HepG2 (cell line): ENCODE results near the gene ODC1. TPM values are rescaled to one million over a fixed set of nuclear protein-coding genes. Genes with fewer than 3 reads are reported as not detected.

Experiments used
- EEA1 ChIP-seq: sonication (generic); formaldehyde crosslinking; IDR thresholded peaks from 2 replicates; pipeline ENCODE4 v1.5.1; 2020; ENCODE audit warnings: mild to moderate bottlenecking, missing genetic modification reagents, borderline replicate concordance
- ELF1 ChIP-seq: sonication (generic); formaldehyde crosslinking; IDR thresholded peaks from 2 replicates; pipeline ENCODE4 v1.4.0; 2020; ENCODE audit warnings: missing genetic modification reagents
- FOXA3 ChIP-seq: IDR thresholded peaks from 2 replicates; pipeline ENCODE4 v1.6.1; 2016; ENCODE audit warnings: missing genetic modification reagents, missing compliant biosample characterization
- HDAC6 ChIP-seq: fragments of 200-600 bp; sonication (generic); IDR thresholded peaks from 2 replicates; pipeline ENCODE4 v1.7.0; 2017; ENCODE audit warnings: mild to moderate bottlenecking, antibody characterized with exemption, low read length, low read depth
- KLF9 ChIP-seq: IDR thresholded peaks from 2 replicates; pipeline ENCODE4 v1.6.1; 2016; ENCODE audit warnings: low read depth
- MBNL3 ChIP-seq: fragments of 250-450 bp; sonication (Bioruptor Pico); conservative IDR thresholded peaks from 2 replicates; pipeline ENCODE4 v1.8.0; 2022; ENCODE audit warnings: mild to moderate bottlenecking, inconsistent platforms
- MIER3 ChIP-seq: IDR thresholded peaks from 2 replicates; pipeline ENCODE4 v1.6.1; 2016; ENCODE audit warnings: missing compliant biosample characterization, borderline replicate concordance
- MTA3 ChIP-seq: sonication (generic); formaldehyde crosslinking; IDR thresholded peaks from 2 replicates; pipeline ENCODE4 v1.4.0; 2020; ENCODE audit warnings: missing genetic modification reagents
- ZNF30 ChIP-seq: sonication (generic); formaldehyde crosslinking; IDR thresholded peaks from 2 replicates; pipeline ENCODE4 v1.5.0; 2020; ENCODE audit warnings: mild to moderate bottlenecking, missing genetic modification reagents
- ZNF335 ChIP-seq: sonication (generic); formaldehyde crosslinking; IDR thresholded peaks from 2 replicates; pipeline ENCODE4 v1.4.0; 2020; ENCODE audit warnings: missing genetic modification reagents
- ZNF33B ChIP-seq: sonication (generic); formaldehyde crosslinking; IDR thresholded peaks from 2 replicates; pipeline ENCODE4 v1.5.1; 2020; ENCODE audit warnings: mild to moderate bottlenecking, missing genetic modification reagents
- ZNF619 ChIP-seq: sonication (generic); formaldehyde crosslinking; IDR thresholded peaks from 2 replicates; pipeline ENCODE4 v1.4.0; 2020; ENCODE audit warnings: mild to moderate bottlenecking, missing genetic modification reagents
- ZSCAN12 ChIP-seq: sonication (generic); formaldehyde crosslinking; IDR thresholded peaks from 2 replicates; pipeline ENCODE4 v1.9.0; 2021; ENCODE audit warnings: mild to moderate bottlenecking, missing genetic modification reagents
- polyA plus RNA-seq, 8 experiments: library from polyadenylated mRNA; depleted of rRNA in 3 of 8; stranded (reverse) in 7 of 8; unstranded in 1 of 8; fragments of >200 nt; fragmentation: Illumina TruSeq in 4 of 8; extraction: Trizol in 4 of 8; gene quantifications; 2 replicates each; pipeline versions ENCODE4 v1.2.1 to v1.2.3, GENCODE V29; 2011 to 2016; ENCODE audit warnings: low read depth in 4 of 8, missing spikeins in 1 of 8, mixed read lengths in 1 of 8; ENCODE audit not compliant: insufficient read depth in 1 of 8
- total RNA-seq, 5 experiments: library from RNA; depleted of rRNA; stranded (reverse); fragments of >200 nt; fragmentation: Illumina TruSeq; extraction: Trizol; gene quantifications; 2 replicates each; pipeline ENCODE4 v1.2.3, GENCODE V29; 2016; ENCODE audit warnings: low read depth in 1 of 5
- TF ChIP-seq, protein P1 (sequence below): sonication (generic); formaldehyde crosslinking; IDR thresholded peaks from 2 replicates; pipeline ENCODE4 v1.9.0; 2022; ENCODE audit warnings: low read depth, missing genetic modification reagents
- TF ChIP-seq, protein P2 (sequence below): fragments of 450-650 bp; IDR thresholded peaks from 2 replicates; pipeline ENCODE4 v1.6.1; 2017
- TF ChIP-seq, protein P3 (sequence below): sonication (generic); formaldehyde crosslinking; IDR thresholded peaks from 2 replicates; pipeline ENCODE4 v1.4.0; 2020; ENCODE audit warnings: mild to moderate bottlenecking, low read depth, missing genetic modification reagents
- TF ChIP-seq, protein P4 (sequence below): sonication (generic); formaldehyde crosslinking; IDR thresholded peaks from 2 replicates; pipeline ENCODE4 v1.4.0; 2020; ENCODE audit warnings: missing genetic modification reagents
- TF ChIP-seq, protein P5 (sequence below): sonication (generic); formaldehyde crosslinking; IDR thresholded peaks from 2 replicates; pipeline ENCODE4 v1.8.0; 2022; ENCODE audit warnings: mild to moderate bottlenecking, missing genetic modification reagents; ENCODE audit not compliant: insufficient replicate concordance
- TF ChIP-seq, protein P6 (sequence below), 2 experiments: fragments of 450-650 bp in 1 of 2; sonication (generic) in 1 of 2; formaldehyde crosslinking; IDR thresholded peaks; 2 replicates each; pipeline versions ENCODE4 v1.5.0 to v1.8.0; 2020 to 2022; ENCODE audit warnings: mild to moderate bottlenecking in 1 of 2, missing genetic modification reagents in 1 of 2
- TF ChIP-seq, protein P7 (sequence below): sonication (generic); formaldehyde crosslinking; conservative IDR thresholded peaks from 2 replicates; pipeline ENCODE4 v1.4.0; 2020; ENCODE audit warnings: missing genetic modification reagents

ODC1 gene
- total and polyA plus RNA-seq, 2 of the 13 experiments (the other 11 are each of a cell fraction or from before 2014, with no cell fraction given), result 142 to 371 TPM

DNA sequence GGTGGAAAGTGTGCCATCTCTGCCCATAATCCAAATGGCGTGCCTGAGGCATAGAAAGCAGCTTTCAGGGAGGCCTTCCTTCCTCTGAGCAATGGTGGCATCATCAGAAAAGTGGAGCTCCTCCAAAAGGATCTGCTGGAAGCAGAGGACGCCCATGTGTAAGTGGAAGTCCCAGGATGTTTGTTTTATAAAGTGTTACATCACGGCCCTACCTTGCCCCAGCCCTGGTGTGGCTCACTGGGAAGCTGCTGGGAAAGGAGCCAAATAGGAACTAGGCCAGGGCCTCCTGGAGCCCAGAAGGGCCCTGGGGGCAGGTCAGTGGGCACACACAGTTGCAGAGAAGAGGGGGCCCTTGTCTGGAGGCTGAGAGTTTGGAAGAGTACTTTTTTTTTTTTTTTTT is 4.2 kb upstream of the ODC1 start (continued):
- TF ChIP-seq ZSCAN12 (no peak), HDAC6 (no peak), MIER3 (0 out of 2 replicates have a peak, but pooled peaks have one; percentile 41), ZNF335 (CRISPR knock-in tag) (no peak), EEA1 (CRISPR knock-in tag) (no peak), ZNF30 (CRISPR knock-in tag) (no peak), FOXA3 (CRISPR knock-in tag) (peak; percentile 80), KLF9 (CRISPR knock-in tag) (no peak), ELF1 (CRISPR knock-in tag) (peak; percentile 58), MTA3 (CRISPR knock-in tag) (no peak), ZNF33B (CRISPR knock-in tag) (no peak), ZNF619 (CRISPR knock-in tag) (no peak), MBNL3 (CRISPR knock-in tag) (no peak)
- TF ChIP-seq, protein P1, sequence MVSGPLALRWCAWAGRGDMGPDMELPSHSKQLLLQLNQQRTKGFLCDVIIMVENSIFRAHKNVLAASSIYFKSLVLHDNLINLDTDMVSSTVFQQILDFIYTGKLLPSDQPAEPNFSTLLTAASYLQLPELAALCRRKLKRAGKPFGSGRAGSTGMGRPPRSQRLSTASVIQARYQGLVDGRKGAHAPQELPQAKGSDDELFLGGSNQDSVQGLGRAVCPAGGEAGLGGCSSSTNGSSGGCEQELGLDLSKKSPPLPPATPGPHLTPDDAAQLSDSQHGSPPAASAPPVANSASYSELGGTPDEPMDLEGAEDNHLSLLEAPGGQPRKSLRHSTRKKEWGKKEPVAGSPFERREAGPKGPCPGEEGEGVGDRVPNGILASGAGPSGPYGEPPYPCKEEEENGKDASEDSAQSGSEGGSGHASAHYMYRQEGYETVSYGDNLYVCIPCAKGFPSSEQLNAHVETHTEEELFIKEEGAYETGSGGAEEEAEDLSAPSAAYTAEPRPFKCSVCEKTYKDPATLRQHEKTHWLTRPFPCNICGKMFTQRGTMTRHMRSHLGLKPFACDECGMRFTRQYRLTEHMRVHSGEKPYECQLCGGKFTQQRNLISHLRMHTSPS (CRISPR knock-in tag), result 0 out of 2 replicates have a peak, but pooled peaks have one; percentile 66
- TF ChIP-seq, protein P2, sequence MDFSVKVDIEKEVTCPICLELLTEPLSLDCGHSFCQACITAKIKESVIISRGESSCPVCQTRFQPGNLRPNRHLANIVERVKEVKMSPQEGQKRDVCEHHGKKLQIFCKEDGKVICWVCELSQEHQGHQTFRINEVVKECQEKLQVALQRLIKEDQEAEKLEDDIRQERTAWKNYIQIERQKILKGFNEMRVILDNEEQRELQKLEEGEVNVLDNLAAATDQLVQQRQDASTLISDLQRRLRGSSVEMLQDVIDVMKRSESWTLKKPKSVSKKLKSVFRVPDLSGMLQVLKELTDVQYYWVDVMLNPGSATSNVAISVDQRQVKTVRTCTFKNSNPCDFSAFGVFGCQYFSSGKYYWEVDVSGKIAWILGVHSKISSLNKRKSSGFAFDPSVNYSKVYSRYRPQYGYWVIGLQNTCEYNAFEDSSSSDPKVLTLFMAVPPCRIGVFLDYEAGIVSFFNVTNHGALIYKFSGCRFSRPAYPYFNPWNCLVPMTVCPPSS, result no peak
- TF ChIP-seq, protein P3, sequence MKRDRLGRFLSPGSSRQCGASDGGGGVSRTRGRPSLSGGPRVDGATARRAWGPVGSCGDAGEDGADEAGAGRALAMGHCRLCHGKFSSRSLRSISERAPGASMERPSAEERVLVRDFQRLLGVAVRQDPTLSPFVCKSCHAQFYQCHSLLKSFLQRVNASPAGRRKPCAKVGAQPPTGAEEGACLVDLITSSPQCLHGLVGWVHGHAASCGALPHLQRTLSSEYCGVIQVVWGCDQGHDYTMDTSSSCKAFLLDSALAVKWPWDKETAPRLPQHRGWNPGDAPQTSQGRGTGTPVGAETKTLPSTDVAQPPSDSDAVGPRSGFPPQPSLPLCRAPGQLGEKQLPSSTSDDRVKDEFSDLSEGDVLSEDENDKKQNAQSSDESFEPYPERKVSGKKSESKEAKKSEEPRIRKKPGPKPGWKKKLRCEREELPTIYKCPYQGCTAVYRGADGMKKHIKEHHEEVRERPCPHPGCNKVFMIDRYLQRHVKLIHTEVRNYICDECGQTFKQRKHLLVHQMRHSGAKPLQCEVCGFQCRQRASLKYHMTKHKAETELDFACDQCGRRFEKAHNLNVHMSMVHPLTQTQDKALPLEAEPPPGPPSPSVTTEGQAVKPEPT (CRISPR knock-in tag), result no peak
- TF ChIP-seq, protein P4, sequence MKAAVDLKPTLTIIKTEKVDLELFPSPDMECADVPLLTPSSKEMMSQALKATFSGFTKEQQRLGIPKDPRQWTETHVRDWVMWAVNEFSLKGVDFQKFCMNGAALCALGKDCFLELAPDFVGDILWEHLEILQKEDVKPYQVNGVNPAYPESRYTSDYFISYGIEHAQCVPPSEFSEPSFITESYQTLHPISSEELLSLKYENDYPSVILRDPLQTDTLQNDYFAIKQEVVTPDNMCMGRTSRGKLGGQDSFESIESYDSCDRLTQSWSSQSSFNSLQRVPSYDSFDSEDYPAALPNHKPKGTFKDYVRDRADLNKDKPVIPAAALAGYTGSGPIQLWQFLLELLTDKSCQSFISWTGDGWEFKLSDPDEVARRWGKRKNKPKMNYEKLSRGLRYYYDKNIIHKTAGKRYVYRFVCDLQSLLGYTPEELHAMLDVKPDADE (CRISPR knock-in tag), result no peak
- TF ChIP-seq, protein P5, sequence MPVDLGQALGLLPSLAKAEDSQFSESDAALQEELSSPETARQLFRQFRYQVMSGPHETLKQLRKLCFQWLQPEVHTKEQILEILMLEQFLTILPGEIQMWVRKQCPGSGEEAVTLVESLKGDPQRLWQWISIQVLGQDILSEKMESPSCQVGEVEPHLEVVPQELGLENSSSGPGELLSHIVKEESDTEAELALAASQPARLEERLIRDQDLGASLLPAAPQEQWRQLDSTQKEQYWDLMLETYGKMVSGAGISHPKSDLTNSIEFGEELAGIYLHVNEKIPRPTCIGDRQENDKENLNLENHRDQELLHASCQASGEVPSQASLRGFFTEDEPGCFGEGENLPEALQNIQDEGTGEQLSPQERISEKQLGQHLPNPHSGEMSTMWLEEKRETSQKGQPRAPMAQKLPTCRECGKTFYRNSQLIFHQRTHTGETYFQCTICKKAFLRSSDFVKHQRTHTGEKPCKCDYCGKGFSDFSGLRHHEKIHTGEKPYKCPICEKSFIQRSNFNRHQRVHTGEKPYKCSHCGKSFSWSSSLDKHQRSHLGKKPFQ (CRISPR knock-in tag), result no peak
- TF ChIP-seq, protein P6, sequence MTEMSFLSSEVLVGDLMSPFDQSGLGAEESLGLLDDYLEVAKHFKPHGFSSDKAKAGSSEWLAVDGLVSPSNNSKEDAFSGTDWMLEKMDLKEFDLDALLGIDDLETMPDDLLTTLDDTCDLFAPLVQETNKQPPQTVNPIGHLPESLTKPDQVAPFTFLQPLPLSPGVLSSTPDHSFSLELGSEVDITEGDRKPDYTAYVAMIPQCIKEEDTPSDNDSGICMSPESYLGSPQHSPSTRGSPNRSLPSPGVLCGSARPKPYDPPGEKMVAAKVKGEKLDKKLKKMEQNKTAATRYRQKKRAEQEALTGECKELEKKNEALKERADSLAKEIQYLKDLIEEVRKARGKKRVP (CRISPR knock-in tag; IDR thresholded peaks at IDR 0.05), result peak in 1 of 2 experiments; percentile 85; a peak in 2 of 4 replicates
- TF ChIP-seq, protein P7, sequence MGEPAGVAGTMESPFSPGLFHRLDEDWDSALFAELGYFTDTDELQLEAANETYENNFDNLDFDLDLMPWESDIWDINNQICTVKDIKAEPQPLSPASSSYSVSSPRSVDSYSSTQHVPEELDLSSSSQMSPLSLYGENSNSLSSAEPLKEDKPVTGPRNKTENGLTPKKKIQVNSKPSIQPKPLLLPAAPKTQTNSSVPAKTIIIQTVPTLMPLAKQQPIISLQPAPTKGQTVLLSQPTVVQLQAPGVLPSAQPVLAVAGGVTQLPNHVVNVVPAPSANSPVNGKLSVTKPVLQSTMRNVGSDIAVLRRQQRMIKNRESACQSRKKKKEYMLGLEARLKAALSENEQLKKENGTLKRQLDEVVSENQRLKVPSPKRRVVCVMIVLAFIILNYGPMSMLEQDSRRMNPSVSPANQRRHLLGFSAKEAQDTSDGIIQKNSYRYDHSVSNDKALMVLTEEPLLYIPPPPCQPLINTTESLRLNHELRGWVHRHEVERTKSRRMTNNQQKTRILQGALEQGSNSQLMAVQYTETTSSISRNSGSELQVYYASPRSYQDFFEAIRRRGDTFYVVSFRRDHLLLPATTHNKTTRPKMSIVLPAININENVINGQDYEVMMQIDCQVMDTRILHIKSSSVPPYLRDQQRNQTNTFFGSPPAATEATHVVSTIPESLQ (CRISPR knock-in tag), result no peak
